NCI-H2196 (cell line): ENCODE measurements around the gene NPHP4.
"Not testable (repeated sequence)": the region's sequence is repeated elsewhere in the genome, so short reads cannot be mapped to it uniquely, and the experiment has no call there.

Experiments used
- DNase-seq: peaks from one replicate; lab custom pipeline; 2025; ENCODE audit not compliant: unreplicated experiment; lab: John Stamatoyannopoulos, UW

Gene NPHP4

GRCh38 chr1:5896706-5897660 is 95.2 kb downstream of the NPHP4 start:
- no peak for DNase-seq

DNA sequence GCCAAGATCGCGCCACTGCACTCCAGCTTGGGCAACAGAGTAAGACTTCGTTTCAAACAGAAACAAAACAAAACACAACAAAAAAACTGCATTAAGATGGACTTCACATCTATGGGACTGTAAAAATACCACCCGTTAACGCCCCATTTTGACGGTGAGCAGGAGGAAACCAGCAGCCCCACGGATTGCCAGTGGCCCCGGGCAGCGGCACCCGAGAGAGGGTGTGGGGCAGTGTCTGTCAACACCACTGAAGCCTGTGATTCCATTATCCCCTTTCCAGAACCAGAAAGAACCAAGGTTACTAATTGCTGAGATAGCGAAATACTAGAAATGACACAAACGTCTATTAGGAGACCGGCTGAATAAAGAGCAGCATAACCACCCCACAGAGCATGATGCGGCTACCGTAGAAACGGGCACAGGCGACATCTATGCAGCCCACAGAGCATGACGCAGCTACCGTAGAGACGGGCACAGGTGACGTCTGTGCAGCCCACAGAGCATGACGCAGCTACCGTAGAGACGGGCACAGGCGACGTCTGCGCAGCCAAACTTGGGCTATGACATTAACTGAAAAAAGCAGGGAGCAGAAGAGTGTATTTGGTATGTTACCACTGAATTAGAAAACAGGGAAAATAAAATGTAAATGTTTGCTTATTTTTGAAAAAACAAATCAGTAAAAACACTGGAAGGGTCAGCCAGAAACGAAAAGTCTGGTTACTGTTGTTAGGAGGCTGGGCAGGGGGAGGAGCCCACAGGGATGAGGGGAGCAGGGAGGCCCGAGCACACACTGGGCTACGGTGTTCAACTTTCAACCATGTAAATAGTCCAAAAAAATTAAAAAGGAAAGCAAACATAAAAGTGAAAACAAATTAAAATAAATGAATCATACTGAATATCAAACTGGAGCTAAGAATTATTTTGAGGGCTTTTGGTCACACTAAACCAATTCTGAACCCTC is 96.5 kb downstream of the NPHP4 start:
- no peak for DNase-seq

GRCh38 chr1:5893699-5894278 is 98.4 kb downstream of the NPHP4 start:
- DNase-seq, result not testable (repeated sequence)

GRCh38 chr1:5892329-5892728 is 99.9 kb downstream of the NPHP4 start:
- no peak for DNase-seq

DNA sequence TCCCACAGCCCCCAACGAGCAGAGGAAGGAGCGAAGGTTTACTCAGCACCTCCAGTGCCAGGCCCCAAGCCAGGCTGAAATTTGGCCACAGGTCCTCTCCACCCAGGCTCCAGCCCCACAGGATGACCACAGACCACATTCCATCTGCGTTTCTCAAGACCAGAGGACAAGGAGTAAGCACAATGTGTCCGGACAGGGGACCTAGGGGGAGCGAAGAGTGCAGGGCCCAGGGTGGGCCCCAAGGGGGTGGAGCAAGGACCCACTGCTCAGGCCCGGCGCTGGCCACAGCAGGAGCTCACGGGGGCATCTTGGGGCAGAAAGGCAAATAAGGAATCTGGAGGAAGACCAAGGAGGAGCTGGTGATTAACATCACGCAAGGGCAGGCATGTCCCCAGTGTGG is 100.5 kb downstream of the NPHP4 start:
- DNase-seq, result no peak

- DNase-seq, result no peak
Measured at GRCh38 chr1:5891137-5891536, 101.1 kb downstream of the NPHP4 start.

- DNase-seq, result no peak
Measured at GRCh38 chr1:5890346-5891106, 101.7 kb downstream of the NPHP4 start.

DNA sequence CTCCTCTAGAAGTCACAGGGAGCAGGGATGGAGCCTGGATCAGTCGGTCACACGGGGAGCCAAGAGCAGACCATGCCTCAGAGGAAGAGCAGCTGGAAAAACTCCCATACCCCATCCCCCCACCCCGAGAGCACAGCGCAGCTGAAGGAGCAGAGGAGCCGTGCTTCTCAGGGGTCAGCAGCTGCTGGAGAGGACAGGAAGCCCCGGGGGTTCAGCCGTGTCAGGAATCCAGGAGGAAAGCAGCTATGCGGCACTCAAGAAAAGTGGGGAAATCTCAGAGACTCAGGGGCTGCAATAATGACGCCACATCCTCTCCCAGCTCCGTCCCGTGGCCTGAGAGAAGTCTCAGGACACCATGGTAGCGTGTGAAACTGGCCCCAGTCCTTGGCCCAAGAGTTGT is 102.3 kb downstream of the NPHP4 start:
- DNase-seq, result no peak

- no peak for DNase-seq
Measured at GRCh38 chr1:5889462-5889861, 102.8 kb downstream of the NPHP4 start.

DNA sequence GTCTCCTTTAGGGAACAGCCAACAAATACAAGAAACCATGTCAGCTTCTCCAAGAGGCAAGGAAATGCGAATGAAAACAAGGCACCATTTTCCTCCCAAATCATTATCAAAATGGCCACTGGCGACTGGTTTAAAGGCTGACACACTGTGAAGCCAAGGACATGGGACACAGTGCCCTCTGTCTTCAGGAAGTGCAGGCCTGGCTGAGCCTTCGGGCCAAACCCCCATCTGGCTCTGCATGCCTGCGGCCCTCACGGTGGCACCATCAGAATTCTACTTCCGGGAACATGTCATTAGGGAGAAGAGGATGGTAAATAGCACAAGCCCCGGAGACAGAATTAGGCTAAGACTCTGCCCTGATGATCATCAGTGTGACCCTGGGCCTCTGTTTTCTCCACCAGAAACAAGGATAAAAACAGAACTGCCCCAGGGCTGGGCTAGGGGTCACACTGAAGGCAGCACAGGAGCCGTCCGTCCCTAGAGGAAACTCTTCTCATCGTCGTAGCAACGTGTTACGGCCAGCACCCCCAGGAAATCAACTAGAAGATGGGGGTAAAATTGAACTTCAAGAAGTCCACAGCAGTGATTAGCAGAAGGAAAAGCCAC is 103.5 kb downstream of the NPHP4 start:
- no peak for DNase-seq

- DNase-seq, result no peak
Measured at GRCh38 chr1:5887971-5888361, 104.3 kb downstream of the NPHP4 start.

DNA sequence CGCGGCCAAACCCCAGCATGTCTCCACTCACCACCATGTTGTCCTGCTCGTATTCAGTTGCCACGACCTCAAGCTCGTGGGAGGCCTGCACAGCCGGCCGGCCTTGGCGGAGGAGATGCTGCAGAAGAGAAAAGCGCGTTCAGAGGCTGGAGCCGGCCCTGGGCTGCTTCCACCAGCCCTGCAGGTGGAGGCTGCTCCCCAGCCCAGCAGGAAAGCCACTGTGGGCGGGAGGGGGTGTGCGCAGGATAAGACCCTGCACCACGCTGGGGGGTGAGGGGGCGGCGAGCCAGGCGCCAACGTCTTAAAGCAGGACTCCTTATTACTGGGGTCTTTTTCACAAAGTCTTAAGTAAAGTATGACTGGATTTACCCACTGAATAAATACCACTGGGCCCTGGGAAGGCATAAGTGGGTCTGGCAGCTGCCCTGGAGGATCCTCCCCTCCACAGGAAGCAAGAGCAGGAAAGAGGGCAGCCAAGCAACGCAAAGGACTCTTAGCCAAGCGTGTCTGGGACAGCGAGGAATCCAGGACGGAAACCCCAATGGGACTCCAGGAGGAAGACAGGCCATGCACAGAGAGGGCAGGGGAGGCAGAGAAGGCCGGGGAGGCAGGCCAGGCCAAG is 104.8 kb downstream of the NPHP4 start:
- no peak for DNase-seq

DNA sequence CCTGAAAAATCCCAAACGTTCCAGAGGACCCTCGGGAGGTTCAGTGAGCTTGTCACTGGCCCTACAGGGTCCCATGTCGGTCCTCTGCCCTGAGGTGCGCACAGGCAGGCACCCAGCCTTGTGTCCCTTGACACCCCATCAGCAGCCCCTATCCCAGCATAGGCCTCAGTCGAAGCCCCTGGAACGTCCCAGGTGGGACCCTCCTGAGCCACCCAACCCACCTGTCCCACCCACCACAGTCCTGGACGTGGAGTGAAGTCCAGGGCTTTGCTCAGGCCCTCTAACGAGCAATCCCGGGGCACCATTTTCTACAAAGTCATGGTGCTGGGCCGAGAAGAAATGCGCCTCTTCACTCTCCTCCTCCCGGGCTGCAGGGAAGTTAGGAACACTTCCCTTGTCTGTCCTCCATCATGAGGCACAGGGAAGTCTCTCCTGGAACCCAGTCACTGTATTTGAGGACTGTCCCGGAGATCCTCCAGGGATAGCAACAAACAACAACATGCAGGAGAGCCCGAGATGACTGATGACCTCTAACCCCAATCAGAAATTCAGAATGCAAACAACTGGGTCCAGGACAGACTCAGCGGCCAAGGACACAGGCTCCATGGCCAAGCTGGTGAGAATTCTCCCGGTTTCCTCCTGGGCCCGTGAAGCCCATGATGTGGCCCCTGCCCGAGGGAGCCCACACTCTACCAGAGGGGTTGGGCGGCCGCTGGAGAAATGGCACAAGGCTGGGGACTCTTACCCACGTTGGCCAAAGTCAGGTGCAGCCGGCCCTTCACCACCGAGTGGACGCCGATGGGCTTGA is 105.5 kb downstream of the NPHP4 start:
- no peak for DNase-seq

- no peak for DNase-seq
Measured at GRCh38 chr1:5886140-5886483, 106.1 kb downstream of the NPHP4 start.

DNA sequence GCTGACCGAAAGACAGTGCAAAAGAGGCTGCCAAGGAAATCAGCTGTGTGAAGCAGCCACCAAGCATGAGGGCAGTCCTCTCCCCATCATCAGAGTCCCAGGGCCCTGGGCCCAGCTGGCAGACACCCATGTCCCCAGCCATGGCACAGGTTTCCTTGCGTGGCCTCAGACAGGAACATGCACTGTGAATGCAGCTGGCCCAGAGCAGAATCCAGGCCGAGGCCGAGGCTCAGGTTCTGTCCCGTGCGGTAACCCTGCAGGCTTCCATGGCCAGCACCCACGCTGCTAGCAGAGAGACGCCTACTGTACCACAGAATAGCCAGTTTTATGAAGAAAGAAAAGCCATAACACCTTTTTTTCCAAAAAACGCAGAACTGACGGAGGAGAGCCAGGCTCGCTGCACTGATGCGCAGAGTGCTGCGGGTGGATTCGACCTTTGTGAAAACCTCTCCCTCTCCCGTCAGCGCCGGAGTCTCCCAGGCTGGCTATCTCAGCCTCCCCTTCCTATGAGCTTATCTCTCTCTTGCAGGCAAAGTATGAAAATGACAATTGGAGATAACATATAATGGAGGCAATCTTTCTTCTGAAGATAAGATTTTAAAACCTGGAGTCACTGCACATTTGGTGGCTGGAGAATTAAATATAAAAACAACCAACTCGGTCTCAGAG is 106.6 kb downstream of the NPHP4 start:
- no peak for DNase-seq

- DNase-seq, result no peak
Measured at GRCh38 chr1:5884110-5884509, 108.1 kb downstream of the NPHP4 start.

- no peak for DNase-seq
Measured at GRCh38 chr1:5883129-5884048, 108.8 kb downstream of the NPHP4 start.
